HTR-8/SVneo (cell line): ENCODE data around the gene XG.
"Not testable (repeated sequence)": the region's sequence is repeated elsewhere in the genome, so short reads cannot be mapped to it uniquely, and the experiment has no call there.

ENCODE experiments used
- DNase-seq: peaks from one replicate; pipeline ENCODE4 v3.0.0; 2011; ENCODE audit warnings: low spot score, mixed read lengths; ENCODE audit not compliant: insufficient read length
- FAIRE-seq: peaks from 2 replicates; lab custom pipeline; 2011; peaks lifted over from hg19 to GRCh38; lab: Jason Lieb, UNC

Gene XG

GRCh38 chrX:2774057-2774456 lies 22.2 kb downstream of the XG start:
- FAIRE-seq: no peak
- no peak for DNase-seq

- DNase-seq (no peak), FAIRE-seq (peak; percentile 54)
Observed at GRCh38 chrX:2774776-2775175, 22.9 kb downstream of the XG start.

GRCh38 chrX:2780472-2781225 lies 28.8 kb downstream of the XG start:
- DNase-seq, FAIRE-seq: not testable (repeated sequence)

- FAIRE-seq (no peak), DNase-seq (no peak)
Observed at GRCh38 chrX:2781226-2781571, 29.4 kb downstream of the XG start.

GRCh38 chrX:2781698-2782097 lies 29.9 kb downstream of the XG start:
- FAIRE-seq: no peak
- no peak for DNase-seq

- no peak for FAIRE-seq
Observed at GRCh38 chrX:2782171-2782570, 30.3 kb downstream of the XG start.

GRCh38 chrX:2782778-2783177 lies 30.9 kb downstream of the XG start:
- DNase-seq: no peak
- peak; percentile 52 for FAIRE-seq

More at GRCh38 chrX:2782171-2782570, 30.3 kb downstream of the XG start:
- DNase-seq: no peak

GRCh38 chrX:2784026-2784425 lies 32.2 kb downstream of the XG start:
- DNase-seq (no peak), FAIRE-seq (no peak)

GRCh38 chrX:2785538-2785937 lies 33.7 kb downstream of the XG start:
- DNase-seq (no peak), FAIRE-seq (no peak)

- FAIRE-seq (no peak), DNase-seq (no peak)
Observed at GRCh38 chrX:2788980-2789379, 37.1 kb downstream of the XG start.

- DNase-seq: no peak
- FAIRE-seq: no peak
Observed at GRCh38 chrX:2789569-2789968, 37.7 kb downstream of the XG start.

- no peak for FAIRE-seq
Observed at GRCh38 chrX:2793752-2794151, 41.9 kb downstream of the XG start.

GRCh38 chrX:2794336-2794735 lies 42.5 kb downstream of the XG start:
- no peak for FAIRE-seq
- no peak for DNase-seq

More at GRCh38 chrX:2793752-2794151, 41.9 kb downstream of the XG start:
- DNase-seq: no peak

- not testable (repeated sequence) for DNase-seq, FAIRE-seq
Observed at GRCh38 chrX:2796808-2797207, 45.0 kb downstream of the XG start.

GRCh38 chrX:2799369-2799768 lies 47.5 kb downstream of the XG start:
- DNase-seq: no peak

GRCh38 chrX:2799980-2800379 lies 48.1 kb downstream of the XG start:
- not testable (repeated sequence) for FAIRE-seq, DNase-seq

More at GRCh38 chrX:2799369-2799768, 47.5 kb downstream of the XG start:
- no peak for FAIRE-seq

GRCh38 chrX:2801223-2801622 lies 49.4 kb downstream of the XG start:
- DNase-seq (no peak), FAIRE-seq (no peak)

GRCh38 chrX:2802376-2803090 lies 50.7 kb downstream of the XG start:
- DNase-seq, FAIRE-seq: not testable (repeated sequence)

- not testable (repeated sequence) for FAIRE-seq
Observed at GRCh38 chrX:2803486-2803885, 51.6 kb downstream of the XG start.

GRCh38 chrX:2804106-2804843 lies 52.4 kb downstream of the XG start:
- not testable (repeated sequence) for DNase-seq, FAIRE-seq

More at GRCh38 chrX:2803486-2803885, 51.6 kb downstream of the XG start:
- not testable (repeated sequence) for DNase-seq

GRCh38 chrX:2804858-2805257 lies 53.0 kb downstream of the XG start:
- FAIRE-seq: peak; percentile 48
- not testable (repeated sequence) for DNase-seq
